NOMO-1 treated with DMSO at 0.1 percent for 48 hours (cell line): ENCODE results near the gene SLC25A10.

Experiments used
- DNase-seq: peaks from one replicate; lab custom pipeline; 2025; ENCODE audit not compliant: unreplicated experiment; lab: John Stamatoyannopoulos, UW

SLC25A10 gene

DNA sequence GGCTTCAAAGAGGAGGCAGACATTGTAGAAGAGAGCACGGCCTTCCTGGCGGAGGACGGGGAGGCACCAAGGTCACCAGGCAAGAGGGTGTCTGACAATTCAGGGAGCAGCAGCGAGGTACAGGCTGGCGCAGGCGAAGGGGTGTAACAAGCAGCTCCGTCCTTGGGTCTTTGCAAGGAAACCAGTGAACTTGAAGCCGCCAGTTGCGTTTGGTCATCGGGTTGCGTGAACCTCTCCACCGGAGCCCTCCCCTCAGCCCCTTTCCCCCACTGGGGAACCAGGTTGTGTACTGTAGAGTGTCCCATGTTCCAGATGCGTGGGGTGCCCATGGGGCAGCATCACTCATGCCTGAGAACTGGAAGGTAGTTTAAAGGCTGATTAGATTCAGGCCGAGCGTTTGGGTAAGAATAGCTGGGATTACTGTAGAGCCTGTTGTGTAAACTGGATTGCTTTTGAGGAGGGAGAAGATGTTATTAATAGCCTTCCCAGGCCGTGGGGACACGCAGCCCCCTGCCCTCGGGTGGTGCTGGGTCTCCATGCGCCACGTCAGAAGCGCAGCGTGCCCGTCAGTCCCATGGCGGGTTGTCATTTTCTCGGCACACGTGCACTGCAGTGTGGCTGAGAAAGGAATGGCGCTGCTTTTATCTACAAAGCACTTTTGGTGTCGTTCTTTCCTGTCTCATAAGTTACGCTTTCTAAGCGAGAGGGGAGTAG is 6.4 kb upstream of the SLC25A10 start:
- DNase-seq, result no peak

DNA sequence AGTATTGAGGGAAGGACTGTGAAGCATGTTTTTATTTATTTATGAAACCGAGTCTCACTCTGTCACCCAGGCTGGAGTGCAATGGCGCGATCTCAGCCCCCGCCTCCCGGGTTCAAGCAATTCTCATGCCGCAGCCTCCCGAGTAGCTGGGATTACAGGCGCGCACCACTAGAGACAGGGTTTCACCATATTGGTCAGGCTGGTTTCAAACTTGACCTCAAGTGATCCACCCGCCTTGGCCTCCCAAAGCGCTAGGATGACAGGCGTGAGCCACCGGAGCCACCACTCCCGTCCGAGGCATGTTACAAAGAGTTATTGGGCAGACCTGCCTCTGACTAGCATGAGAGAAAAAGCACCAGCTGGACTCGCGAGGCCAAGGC is 5.9 kb upstream of the SLC25A10 start:
- no peak for DNase-seq

DNA sequence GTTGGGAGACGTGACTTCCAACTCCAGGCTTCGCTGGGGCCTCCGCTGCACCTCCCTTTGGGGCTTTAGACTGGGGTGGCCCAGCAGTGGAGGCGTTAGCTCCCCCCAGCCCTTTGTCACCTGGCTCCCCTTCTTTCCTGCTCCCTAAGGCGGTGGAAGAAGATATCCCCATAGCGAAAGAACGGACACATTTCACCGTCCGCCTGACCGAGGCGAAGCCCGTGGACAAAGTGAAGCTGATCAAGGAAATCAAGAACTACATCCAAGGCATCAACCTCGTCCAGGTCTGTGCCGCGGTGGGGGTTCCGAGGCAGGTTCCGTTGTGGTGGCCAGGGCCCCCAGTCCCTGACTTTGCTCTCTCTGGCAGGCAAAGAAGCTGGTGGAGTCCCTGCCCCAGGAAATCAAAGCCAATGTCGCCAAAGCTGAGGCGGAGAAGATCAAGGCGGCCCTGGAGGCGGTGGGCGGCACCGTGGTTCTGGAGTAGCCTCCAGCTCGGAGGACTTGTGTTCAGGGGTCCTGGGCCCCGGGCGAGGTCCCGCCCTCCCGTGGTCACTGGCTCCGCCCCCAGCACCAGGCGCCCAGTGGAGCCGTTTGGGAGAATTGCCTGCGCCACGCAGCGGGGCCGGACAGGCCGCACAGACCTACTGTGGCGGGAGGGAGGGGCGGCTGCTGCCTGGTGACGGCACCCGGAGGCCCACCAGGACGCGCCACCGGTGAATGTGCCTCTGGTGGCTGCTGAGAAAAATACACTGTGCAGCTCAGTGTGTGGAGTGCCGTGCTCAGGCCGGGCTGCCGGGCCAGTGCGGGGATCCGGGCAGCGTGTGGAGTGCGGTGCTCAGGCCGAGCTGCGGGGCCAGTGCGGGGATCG is 5.1 kb upstream of the SLC25A10 start:
- DNase-seq, result no peak

DNA sequence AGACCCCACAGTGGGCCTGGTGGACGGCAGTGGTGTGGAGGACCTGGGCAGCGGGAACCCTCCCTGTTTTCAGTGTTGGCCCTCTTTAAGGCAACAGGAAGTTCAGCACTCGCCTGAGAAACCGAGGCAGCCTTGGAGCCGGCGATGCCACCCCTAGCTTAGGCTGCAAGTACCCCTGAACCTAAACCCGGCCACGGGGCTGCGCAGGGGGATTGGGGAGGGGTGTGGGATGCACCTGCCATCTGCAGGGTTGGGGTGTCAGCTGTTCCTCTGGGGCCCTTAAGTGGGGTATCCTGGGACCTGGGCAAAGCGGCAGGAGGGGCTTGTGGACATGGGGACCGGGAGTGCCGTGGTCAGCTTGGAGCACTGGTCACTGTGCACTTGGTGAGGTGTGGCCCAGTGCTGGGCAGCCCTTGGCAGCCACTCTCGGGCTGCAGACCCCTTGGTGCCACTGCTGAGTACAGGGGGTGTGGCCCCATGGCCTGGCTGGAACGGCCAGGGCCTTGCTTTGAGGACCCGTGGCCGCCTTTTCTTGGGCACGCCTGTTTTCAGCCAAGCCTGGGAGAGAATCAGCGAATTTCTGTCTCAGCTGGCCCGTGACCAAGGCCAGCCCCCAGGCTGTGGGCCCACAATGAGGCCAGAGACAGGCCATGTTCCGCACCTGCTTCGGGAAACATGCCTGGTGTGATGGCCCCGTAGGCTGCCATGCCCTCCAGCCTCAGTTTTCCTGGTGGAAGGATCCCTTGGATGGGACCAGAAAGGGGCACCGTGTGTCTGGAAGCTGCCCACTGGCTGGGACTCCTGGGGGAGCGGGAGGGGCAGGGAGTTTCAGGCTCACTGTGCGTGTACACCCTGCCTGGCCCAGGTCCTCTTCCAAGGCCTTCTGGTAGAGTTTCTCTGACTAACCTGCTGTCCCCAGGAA is 4.1 kb upstream of the SLC25A10 start:
- no peak for DNase-seq

DNA sequence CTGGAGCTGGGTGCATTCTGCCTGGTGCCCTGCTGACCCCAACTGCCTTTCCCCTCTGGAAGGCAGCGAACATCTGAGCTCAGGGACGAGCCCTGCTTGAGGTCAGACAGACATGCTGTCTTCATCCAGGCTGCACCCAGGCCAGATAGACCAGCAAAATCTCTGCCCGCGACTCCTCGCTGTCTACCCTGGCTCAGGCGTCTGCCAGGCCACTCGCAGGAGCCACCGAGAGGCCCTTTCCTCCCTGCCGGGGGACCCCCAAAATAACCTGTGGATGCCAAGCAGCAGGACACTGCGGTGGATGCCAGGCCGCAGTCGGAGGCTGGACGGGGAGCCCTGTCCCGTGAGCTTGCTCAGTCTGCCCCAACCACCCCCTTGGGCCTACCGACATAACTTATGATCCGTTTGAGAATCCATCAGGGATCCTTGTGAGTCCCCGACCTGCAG is 3.3 kb upstream of the SLC25A10 start:
- no peak for DNase-seq

DNA sequence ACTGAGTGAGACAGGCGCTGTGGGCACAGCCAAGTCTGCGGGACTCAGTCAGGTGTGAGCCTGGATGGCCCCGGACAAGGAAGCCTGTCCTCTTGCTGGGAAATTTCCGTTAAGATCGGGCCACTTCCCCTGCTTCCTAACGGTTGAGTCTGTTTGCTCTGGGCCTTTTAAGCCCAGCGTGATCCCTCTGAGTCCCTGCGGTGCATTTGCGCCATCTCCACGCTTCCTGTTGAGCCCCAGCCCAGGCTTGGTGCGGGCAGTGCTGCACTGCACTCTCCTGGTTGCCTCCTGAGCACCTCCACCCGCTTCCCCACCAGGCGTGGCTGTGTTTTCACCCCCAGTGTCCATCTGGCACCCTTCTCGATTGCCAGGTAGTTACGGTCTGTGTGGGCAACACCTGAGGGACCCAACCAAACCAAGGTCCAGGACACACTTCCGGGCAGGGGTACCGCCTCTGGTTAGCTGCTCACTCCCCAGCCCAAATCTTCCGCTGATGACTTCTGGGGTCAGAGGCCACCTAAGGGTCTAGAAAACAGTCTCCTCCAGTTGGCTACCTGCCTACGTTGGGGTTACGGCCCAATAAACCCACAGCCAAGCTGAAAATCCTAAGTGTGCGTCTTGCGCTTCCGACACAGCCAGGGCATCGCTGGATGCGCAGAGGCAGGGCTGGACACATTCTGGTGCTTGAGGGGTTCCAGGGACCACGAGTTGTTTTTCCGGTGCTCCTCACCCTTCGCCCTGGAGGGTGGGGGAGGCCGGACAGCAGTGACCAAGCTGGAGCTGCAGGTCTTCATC is 1.4 kb upstream of the SLC25A10 start:
- DNase-seq, result peak; percentile 36

DNA sequence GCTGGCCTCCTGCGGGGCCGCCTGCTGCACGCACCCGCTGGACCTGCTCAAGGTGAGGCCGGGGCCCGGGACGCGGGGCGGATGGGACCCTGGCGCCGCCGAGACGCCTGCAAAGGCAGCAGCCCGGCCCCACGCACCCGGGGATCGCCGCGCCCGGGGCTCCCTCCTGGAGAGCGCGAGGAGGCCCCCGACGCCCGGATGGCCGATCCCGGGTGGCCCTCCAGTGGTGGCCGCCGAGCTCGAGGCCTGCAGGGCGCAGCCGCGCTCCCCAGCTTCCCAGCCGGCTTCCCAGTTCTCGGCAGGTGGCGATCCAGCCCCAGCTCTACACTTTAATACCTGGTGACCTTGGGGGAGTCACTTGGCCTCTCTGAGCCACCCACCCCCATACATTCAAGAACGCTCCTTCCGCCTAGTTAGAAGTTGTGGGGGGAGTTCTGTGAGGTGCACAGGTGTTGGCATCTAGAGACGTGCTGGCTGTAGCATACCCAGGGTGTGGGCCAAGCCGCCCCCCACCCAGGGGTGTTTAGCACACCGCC is 452 bp downstream of the SLC25A10 start:
- DNase-seq, result no peak

DNA sequence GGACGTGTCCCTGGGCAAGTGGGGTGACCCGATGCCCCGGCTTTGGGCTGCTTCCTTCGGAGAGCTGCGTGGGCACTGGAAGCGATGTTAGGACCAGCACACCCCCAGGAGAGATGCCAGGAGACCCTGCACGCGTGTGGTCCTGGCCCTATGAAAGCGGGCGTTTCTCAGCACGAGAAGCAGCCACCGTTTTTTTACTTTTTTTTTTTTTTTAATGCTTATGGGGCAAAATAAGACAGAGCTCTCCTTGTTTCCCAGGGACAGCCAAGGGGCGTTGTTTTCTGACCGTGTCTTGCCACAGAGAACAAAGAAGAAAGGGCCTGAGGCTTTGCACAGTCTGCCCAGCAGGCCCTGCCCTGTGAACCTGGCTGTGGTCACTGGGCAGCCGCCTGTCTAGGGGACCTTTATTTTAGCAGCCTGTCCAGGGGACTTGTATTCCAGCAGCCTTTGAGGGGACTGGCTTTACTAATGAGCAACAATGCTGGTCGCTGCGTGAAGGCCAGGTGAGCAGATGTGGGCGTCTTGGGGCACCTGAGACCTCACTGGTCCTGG is 996 bp downstream of the SLC25A10 start:
- DNase-seq, result no peak

DNA sequence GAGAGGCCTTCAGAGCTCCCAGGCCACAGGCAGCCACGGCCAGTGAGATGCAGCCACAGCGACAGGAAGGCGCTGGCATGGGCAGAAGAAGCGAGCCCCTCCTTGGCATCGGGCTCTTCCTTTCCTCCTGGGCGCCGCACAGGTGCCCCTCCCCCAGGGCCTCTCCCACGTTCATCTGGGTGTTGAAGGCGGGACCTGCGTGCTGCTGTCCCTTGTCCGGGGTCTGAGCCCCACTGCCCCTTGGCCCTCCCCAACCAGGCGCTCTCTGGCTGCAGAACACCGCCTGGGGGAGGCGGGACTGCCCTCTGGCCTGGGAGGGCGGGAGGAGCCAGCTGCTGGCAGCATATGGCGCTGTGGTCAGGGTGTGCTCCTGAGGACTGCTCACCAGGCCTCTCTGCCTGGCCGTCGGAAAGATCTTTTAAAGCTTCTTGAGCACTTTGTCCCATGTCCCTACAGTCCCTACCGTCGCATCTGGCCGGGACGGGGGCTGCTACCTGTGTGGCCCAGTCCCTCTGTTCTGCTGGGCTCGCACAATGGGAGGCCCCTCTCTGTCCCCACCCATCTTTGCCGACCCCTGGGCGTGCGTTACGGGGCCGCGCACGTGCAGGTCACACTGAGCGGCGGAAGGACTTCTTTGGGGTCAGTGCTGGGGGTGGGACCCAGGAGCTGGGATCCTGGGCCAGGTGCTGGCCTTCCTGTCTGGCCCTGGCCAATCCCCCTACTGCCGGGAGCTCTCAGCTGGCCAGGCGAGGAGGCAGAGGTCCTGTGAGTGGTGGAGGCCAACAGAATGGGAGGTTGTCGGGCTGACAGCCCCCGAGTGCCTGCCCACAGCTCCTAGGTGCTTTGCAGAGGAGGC is 1.7 kb downstream of the SLC25A10 start:
- no peak for DNase-seq

DNA sequence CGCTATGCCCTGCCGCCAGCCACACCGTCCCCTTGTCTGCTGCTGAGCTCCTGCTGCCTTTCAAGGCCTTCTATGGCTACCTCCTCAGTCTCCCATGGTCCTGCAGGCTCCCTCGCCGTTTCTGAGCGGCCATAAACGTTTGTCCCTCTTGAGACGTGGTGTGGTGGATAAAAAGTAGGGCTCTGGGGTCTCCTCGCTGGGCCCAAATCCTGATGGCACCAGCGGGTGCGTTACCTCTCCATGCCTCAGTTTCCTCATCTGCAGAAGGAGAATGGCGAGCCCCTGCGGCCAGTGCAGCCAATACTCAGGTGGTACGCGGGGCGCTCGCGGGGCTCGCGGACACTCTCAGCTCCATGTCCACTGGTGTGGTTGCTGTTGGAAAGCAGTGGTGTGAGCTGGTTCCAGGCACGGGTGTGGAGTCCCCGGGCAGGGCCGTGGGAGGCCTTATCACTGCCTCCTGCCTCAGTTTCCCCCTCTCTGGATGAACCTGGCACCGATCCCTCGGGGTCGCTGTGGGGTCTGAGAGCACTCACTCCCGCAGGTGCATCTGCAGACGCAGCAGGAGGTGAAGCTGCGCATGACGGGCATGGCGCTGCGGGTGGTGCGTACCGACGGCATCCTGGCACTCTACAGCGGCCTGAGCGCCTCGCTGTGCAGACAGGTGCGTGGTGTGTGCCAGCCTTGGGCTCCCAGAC is 2.5 kb downstream of the SLC25A10 start:
- DNase-seq, result no peak

DNA sequence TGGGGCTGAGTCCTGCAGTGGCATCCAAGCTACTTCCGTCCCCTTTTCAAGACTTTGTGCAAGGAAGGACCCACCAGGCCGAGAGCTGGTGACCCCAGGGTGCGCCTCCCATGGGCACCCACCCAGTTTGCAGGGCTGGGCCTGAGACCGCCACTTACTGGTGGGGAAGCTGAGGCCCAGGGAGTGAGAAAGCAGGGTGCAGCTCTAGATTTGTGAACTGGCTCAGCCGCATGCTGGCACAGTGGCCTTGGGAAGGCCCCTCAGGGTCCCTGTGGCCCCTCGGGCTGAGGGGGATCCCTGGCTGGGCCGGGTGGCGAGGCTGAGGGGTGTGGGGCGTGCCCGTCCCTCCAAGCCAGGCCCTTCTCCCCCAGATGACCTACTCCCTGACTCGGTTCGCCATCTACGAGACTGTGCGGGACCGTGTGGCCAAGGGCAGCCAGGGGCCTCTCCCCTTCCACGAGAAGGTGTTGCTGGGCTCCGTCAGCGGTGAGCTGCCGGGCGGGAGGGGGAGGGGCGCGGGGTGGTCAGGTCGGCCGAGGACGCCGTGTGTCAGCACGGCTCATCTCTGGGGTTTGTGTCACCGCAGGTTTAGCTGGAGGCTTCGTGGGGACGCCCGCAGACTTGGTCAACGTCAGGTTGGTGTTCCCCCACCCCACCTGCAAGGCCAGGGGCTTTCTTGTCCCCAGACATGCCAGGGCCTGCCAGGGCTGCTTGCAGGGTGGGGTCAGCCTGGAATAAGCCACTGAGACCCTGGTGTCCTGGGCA is 3.2 kb downstream of the SLC25A10 start:
- no peak for DNase-seq

DNA sequence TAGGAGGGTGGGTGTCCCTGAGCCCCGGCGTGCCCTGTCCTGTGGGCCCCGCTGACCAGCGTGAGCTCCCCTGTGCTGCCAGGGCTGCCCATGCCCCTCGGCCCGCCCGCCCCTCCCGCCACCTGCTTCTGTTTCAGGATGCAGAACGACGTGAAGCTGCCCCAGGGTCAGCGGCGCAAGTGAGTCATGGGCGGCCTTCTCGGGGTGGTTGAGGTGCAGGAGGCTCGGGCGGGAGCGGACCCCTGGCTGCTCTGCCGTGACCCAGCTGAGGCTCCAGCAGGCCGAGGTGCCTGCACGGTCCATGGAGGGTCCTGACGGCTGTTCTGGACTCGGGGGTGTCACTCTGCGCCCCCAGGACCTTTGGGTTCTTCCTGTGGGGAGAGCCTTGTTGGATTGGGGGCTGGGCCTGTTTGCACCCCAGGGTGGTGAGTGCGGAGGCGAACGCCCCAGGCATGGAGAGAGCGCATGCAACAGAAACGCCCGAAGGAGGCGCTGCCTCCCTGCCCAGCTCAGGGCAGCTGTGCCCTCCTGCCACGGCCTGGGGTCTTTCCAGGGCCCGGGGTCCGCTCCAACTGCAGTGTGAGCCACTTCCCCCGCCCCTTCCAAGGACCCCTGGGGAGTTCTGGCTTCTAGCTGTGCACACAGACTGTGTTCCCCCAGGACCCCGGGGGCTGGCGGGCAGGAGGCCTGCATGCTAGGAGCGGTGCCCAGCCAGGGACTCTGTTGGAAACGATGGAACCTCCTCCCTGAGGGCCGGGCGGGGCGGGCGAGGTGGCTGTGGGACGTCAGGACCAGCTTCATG is 4.0 kb downstream of the SLC25A10 start:
- no peak for DNase-seq

DNA sequence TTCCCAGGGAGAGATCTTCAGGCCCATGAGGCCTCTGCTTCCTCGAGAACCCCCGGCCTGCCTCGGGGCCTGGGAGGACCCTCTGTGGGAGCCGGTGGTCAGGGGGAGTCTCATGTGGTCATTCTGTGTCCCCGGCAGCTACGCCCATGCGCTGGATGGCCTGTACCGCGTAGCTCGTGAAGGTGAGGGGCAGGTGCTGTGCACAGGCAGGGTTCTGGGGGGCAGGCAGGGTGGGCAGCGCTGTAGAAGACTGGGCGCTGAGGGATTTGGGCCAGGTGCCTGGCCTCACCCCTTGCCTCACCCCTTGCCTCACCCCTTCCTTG is 4.6 kb downstream of the SLC25A10 start:
- DNase-seq, result no peak

DNA sequence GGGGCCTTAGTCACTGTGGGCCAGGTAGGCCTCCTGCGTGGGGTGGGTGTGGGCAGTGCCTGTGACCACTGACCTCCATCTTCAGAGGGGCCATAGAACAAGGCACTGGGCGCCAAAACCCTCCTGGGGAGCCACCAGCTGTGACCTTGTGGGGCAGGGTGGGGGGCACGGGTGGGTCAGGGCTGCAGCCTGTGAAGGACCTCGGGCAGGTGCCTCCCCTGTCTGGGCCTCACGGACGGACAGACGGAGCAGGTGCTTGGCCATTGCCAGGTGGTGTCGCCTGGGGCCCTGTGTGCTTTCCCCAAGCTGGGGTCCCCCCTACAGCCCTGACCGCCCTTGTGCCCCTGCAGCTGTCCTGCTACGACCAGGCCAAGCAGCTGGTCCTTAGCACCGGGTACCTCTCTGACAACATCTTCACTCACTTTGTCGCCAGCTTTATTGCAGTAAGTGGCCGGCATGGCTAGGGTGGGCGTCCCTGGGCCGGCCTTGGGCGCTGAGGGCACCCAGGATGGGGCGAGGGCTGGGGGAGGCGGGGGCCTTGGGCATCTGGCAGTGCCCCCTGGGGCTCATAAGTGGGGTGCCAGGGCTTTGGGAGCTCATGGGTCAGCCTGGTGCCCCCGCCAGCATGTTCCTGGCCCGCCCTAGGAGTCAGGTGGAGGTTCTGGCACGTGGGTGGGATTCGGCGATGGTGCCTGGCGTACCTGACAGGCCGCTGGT is 5.1 kb downstream of the SLC25A10 start:
- DNase-seq, result no peak

DNA sequence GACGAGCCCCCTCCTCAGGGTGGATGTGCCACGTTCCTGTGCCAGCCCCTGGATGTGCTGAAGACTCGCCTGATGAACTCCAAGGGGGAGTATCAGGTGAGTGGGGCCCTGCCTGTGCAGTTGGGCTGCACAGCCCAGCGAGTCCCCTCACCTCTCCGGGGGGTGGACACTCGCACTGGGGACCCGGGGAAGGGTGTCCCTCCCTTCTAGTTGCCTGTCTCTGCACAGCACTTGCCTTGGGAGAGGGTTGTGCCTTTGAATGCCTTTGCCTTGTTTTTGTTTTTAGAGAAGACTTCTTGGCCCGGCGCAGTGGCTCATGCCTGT is 5.6 kb downstream of the SLC25A10 start:
- DNase-seq, result no peak

DNA sequence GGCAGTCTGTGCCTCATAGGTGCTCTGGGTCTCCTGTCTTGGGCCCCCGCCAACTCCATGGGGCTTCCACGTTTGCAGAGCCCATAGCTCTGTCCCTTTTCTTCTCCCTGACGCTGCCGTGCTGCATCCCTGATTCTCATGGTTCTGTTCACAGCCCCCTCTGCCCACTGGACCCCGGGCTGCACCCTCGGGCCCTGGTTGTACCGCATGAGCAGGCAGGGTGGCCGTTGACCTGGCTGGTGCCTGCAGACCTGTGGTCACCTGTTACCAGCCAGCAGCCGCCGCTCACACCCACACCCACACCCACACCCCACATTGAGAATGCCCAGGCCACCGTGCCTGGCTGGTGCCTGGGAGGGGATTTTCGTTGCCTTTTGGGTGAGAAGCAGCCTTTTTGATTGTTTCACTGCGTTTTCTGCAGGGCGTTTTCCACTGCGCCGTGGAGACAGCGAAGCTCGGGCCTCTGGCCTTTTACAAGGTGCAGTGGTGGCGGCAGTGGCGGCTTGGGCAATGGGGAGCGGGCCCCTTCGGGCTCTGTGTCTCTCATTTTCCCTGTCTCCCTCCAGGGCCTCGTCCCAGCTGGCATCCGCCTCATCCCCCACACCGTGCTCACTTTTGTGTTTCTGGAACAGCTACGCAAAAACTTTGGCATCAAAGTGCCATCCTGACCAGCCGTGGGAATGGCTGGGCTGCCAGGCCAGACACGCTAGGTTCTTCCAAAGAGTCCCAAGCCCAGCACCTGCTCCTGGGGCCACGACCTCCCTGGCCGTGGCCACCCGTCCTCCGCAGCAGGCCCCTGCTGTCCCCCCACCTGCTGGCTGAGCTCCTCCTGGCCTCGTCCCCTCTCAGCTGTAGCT is 7.6 kb downstream of the SLC25A10 start:
- no peak for DNase-seq
